Mesodermal cell (in vitro differentiated cells): ENCODE measurements around the gene GSN. TPM values are rescaled to one million over a fixed set of nuclear protein-coding genes. Genes with fewer than 3 reads are reported as not detected.

Source experiments
- H3K27ac ChIP-seq: 2 replicates; pipeline ENCODE4 v1.7.0; 2013; ENCODE audit warnings: mild to moderate bottlenecking, low read depth, low read length, moderate library complexity; ENCODE audit not compliant: severe bottlenecking
- H3K36me3 ChIP-seq: 2 replicates; pipeline ENCODE4 v1.7.1; 2013; ENCODE audit warnings: mild to moderate bottlenecking, low read length, moderate library complexity; ENCODE audit not compliant: control insufficient read depth, insufficient read depth
- H3K4me1 ChIP-seq: one replicate; pipeline ENCODE4 v1.7.1; 2013; ENCODE audit warnings: mild to moderate bottlenecking, low read length; ENCODE audit not compliant: insufficient read depth, control insufficient read depth, poor library complexity, severe bottlenecking
- H3K4me3 ChIP-seq: 2 replicates; pipeline ENCODE4 v1.7.0; 2013; ENCODE audit warnings: low read length, control low read depth, mild to moderate bottlenecking; ENCODE audit not compliant: insufficient read depth, poor library complexity, severe bottlenecking; ENCODE audit errors: extremely low read depth
- H3K9me3 ChIP-seq: 2 replicates; pipeline ENCODE4 v1.7.1; 2013; ENCODE audit warnings: mild to moderate bottlenecking, low read length, moderate library complexity; ENCODE audit not compliant: control insufficient read depth
- WGBS, 2 experiments: methylation state at CpG; one replicate each; pipeline ENCODE4 v1.1.5; 2013; ENCODE audit warnings: missing lambda C conversion rate in 2 of 2; ENCODE audit not compliant: insufficient coverage in 2 of 2; 5-methylcytosine and 5-hydroxymethylcytosine counted together
- polyA plus RNA-seq, 2 experiments: library from polyadenylated mRNA; stranded (reverse); fragments of 50-300 nt; gene quantifications; one replicate each; pipeline ENCODE4 v1.2.3, GENCODE V29; 2013

Gene GSN
- polyA plus RNA-seq (2013, experiment 1 of 2), result 329 TPM
- polyA plus RNA-seq (2013, experiment 2 of 2), result 247 TPM

DNA sequence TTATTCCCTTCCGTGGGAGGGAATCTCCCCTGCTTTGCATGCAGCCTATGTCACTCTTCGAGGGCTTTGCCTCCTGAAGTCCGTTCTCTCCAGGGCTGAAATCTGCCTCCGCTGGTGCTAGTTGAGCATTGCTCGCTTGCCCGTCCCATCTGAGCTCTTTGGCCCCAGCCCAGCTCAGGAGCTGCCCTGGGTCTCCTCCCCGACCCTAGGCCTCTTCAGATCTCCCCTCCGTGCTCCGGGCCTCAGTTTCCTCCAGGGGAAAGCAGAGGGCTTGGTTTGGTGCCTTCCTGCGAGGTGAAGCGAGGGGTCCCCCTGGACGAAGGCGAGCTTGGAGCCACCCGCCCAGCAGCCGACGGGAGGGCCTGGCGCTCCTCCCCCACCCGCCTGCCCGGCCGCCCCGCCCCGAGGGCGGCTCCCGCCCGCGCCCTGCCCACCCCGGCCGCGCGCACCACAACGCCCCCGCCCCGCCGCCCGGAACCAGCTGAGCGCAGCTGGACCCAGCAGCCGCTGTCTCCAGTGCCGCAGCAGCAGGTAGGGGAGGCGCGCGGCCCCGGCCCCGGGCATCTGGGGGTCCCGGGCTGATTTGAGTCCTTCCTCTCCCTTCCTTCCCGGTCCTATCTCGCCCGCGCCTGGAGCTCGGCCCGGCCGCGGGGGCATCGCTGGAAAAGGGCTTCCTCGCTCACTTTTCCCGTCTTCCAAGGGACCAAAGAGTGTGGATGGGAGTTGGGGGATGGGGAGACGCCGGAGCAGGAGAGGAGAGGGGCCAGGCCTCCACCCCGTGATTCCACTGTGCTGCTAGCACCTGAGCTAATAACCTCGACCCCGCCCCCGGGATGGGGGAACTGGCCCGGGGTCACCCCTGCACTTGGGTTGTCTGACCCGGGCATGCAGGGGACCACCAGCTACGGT is at the start of gene GSN:
GSN (plus strand) TSS at position 474 of the 909 bp plus-strand sequence. CDS start 33,810 bp downstream, outside the sequence.
- Histone ChIP-seq H3K4me1 (peaks cover 32% of the 10 kb centered on the region), H3K9me3 (no peaks in the 10 kb centered on the region), H3K27ac (peak within 1 kb of the TSS; percentile 71), H3K36me3 (peaks cover 9% of the 10 kb centered on the region), H3K4me3 (peak within 1 kb of the TSS; percentile 72)
- 3 to 5% methylated on average over 23 to 29 of the region's 64 CpGs for WGBS, 2 experiments

DNA sequence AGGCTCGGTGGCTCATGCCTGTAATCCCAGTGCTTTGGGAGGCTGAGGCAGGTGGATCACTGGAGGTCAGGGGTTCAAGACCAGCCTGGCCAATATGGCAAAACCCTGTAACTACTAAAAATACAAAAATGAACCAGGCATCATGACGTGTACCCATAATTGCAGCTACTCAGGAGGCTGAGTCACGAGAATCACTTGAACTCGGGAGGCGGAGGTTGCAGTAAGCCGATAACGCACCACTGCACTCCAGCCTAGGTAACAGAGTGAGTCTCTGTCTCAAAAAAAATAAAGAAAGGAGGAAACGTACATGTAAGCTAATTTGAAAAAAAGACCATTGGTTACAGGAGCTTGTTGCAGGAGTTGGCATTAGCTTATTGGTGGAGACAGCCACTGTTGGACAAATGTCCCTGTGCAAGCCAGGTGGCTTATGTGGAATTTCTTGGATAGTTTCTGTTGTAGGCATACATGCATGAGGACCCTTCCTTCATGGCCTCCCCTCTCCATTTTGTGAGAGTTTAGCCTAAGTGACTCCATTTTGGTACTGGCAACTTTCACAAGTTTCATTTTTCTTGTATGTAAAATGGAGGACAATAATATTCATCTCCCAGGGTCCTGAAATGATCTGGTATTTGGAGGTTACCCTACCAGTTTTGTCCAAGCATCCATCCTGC is 49.5 kb upstream of the GSN start:
- H3K4me3 ChIP-seq, result no peak overlapping the region
- no peaks in the 10 kb centered on the region for H3K9me3 ChIP-seq
- no peaks in the 10 kb centered on the region for H3K4me1 ChIP-seq
- no peak overlapping the region for H3K27ac ChIP-seq
- no peaks in the 10 kb centered on the region for H3K36me3 ChIP-seq
- WGBS, 2 experiments, result 95 to 99% methylated on average over 8 of the region's 8 CpGs

DNA sequence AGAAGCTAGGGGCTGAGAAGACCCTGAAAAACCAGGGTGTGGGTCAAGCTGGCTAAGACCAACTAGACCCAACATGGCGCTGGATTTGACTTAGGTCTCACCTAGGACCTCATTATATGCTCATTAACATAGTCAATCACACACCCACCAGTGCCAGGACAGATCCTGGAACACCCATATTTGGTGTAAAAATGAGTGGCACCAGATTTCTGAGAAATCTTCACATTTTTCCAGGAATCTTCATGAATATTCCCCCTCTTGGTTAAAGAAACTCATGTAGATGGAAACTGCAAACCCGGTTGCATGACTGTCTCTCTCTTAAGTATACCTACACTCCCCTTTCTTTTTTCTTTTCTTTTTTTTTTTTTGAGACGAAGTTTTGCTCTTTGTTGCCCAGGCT is 48.4 kb upstream of the GSN start:
- H3K27ac ChIP-seq, result no peak overlapping the region
- WGBS, 2 experiments, result 94 to 100% methylated on average over 2 of the region's 3 CpGs
- H3K4me3 ChIP-seq, result no peak overlapping the region
- no peaks in the 10 kb centered on the region for H3K9me3 ChIP-seq
- no peaks in the 10 kb centered on the region for H3K36me3 ChIP-seq
- no peaks in the 10 kb centered on the region for H3K4me1 ChIP-seq

DNA sequence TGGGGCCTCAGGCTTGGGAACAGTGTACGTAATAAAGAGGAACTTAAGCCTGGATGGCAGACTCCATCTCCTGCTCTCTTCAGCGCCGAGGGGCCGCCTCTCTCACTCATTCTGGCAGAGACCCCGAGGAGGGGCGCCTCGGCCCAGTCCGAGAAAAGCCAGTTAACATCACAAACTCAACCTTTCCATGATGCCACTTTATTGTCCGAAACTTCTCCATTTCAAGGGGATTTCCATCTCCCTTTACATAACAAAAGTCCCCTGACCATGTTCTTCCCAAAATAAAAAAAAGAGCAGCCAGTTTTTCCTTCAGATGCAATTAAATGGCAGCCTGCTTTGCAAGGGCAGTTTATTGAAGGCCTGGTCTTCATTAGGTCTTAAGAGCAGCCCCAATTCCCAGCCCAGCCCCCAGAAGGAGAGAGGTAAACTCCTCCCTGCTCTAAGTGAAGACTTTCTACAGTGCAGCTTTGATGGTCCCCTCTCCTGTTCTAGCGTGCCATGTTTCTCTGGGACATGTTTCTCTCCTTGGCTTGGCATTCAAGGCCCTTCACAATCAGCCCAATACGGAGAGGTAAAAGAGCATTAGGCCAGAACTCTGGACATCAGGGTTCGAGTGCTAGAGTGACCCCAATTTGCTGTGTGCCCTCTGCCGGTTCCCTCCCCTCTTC is 46.8 kb upstream of the GSN start:
- no peaks in the 10 kb centered on the region for H3K4me1 ChIP-seq
- no peaks in the 10 kb centered on the region for H3K9me3 ChIP-seq
- 33 to 46% methylated on average over 10 to 11 of the region's 13 CpGs for WGBS, 2 experiments
- H3K36me3 ChIP-seq, result no peaks in the 10 kb centered on the region
- no peak overlapping the region for H3K27ac ChIP-seq
- H3K4me3 ChIP-seq, result no peak overlapping the region

DNA sequence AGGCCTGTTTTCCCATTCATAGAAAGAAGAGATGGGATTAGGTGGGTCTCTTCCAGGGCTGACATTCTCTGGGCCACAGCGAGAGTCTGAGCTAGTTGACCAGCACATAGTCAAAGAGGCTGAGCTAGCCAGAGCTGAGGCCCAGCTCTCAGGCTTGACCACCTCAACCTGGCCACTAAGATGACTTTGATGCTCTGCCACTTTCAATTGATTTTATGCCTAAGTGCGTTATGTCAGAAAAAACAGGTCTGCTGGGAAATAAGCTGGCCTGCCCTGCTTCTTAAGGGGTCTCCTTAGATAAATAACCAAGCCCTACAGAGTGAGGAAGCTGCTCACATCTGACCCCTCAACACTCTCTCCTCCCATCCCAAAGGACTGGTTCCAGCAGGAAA is 46.3 kb upstream of the GSN start:
- WGBS, 2 experiments, result 78 to 92% methylated on average over 1 to 2 of the region's 2 CpGs
- Histone ChIP-seq H3K27ac (no peak overlapping the region), H3K9me3 (no peaks in the 10 kb centered on the region), H3K36me3 (no peaks in the 10 kb centered on the region), H3K4me3 (no peak overlapping the region), H3K4me1 (no peaks in the 10 kb centered on the region)

DNA sequence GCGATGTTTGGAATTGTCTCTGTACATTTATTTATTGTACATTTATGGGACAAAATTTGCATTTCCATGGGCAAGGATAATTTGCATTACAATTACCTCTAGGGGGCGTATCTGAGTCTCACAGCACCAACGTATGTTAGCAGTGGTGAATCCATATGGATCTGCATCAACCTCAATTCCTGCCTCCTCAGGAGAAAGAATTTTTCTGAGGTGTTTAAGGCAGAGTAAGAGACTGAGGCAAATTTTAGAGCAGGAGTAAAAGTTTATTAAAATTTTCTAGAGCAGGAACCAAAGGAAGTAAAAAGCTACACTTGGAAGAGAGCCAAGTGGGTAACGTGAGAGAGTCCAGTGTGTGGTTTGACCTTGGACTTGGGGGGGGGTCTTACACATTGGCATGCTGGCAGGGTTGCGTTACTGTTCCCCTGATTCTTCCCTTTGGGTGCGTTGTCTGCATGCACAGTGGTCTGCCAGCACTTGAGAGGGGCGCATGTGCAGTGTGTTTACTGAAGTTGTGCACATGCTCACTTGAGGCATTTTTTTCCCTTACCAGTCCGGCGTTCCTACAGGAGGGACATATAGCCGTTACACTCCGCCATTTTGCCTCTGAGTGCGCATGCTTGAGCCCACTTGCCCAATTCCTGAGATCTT is 45.3 kb upstream of the GSN start:
- 77 to 80% methylated on average over 11 to 12 of the region's 12 CpGs for WGBS, 2 experiments
- Histone ChIP-seq H3K4me1 (no peaks in the 10 kb centered on the region), H3K27ac (no peak overlapping the region), H3K36me3 (no peaks in the 10 kb centered on the region), H3K9me3 (no peaks in the 10 kb centered on the region), H3K4me3 (no peak overlapping the region)

DNA sequence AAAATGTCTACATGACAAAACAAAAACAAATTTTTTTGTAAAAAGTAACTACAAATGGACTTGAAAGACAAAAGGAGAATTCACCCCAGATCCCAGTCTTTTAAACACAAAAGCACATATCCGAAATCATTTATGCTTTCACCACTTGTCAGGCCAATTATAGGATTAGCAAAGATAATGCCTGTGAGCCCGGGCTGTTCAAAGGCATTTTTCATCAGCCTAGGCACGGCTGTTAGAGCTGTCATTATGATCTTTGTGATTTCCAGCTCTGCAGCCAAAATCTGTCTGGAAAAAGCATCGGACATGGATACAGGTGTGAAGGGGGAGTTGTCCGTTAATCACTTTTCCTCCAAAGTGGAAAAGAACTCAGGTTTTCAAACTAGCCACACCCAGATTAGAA is 42.7 kb upstream of the GSN start:
- 75 to 86% methylated on average over 3 to 4 of the region's 5 CpGs for WGBS, 2 experiments
- H3K9me3 ChIP-seq, result no peaks in the 10 kb centered on the region
- no peaks in the 10 kb centered on the region for H3K36me3 ChIP-seq
- no peak overlapping the region for H3K27ac ChIP-seq
- H3K4me1 ChIP-seq, result no peaks in the 10 kb centered on the region
- no peak overlapping the region for H3K4me3 ChIP-seq

DNA sequence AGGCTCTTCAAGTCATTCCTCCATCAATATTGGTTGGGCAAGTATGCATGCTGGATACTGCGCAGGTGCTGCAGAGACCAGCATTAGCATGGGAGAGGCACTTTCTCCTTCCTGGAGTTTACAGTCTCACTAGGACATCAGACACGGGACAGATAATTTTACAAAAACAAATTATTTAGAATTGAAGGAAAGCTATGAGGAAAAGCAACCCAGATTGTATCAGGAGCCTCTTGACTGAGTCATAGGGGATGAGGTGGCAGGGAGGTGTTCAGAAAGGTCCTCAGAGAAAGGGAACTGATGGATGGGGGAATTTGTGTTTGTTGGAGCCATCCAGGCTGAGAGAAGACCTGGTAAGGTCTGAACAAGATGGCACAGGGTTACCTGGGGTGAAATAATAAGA is 41.8 kb upstream of the GSN start:
- H3K4me3 ChIP-seq, result no peak overlapping the region
- no peaks in the 10 kb centered on the region for H3K36me3 ChIP-seq
- no peaks in the 10 kb centered on the region for H3K4me1 ChIP-seq
- no peak overlapping the region for H3K27ac ChIP-seq
- no peaks in the 10 kb centered on the region for H3K9me3 ChIP-seq
- WGBS, 2 experiments, result 80% methylated on average over 1 of the region's 2 CpGs; no CpG with 5 or more reads in 1 of the 2 experiments

DNA sequence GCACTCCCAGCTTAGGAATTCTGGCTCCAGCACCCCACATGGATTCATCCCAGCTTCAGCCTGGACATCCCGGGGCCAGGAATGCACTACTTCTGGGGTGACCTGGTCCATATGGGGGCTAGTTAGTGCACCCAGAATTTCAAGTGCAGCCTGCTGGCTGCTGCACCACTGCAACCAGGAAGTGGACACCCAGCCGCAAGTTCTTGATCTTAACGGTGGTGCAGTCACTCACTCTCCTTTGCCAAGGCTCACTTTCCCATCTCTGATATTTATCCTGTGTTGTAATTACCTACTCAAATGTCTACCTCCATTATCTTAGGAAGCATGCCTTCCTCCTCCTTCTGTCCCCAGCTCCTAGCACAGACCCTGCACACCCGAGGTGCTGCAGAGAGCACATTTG is 40.1 kb upstream of the GSN start:
- H3K4me3 ChIP-seq, result no peak overlapping the region
- no peaks in the 10 kb centered on the region for H3K4me1 ChIP-seq
- no peaks in the 10 kb centered on the region for H3K36me3 ChIP-seq
- no peaks in the 10 kb centered on the region for H3K9me3 ChIP-seq
- WGBS, 2 experiments, result 83 to 96% methylated on average over 2 to 4 of the region's 4 CpGs
- H3K27ac ChIP-seq, result no peak overlapping the region

DNA sequence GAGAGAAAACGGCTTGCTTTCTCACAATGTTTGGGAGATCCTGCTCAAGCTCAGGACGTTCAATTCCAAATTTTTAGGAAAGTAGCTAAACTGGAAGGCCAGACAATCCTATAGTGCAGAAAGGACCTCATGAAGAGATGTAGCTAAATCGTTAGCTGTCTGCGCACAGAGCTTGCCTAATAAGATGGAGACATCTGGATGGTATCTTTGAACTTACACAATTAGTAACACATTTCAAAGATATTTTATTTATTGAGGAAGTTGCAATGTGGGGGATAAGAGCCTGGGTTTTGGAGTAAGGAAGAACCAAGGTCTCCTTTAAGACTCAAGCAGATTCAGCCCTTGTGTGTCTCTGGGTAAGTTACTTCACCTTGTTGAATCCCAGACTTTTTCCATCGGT is 37.7 kb upstream of the GSN start:
- H3K4me1 ChIP-seq, result peaks cover 10% of the 10 kb centered on the region
- no peak overlapping the region for H3K27ac ChIP-seq
- no peak overlapping the region for H3K4me3 ChIP-seq
- WGBS, 2 experiments, result 85 to 88% methylated on average over 2 of the region's 5 CpGs
- H3K9me3 ChIP-seq, result no peaks in the 10 kb centered on the region
- H3K36me3 ChIP-seq, result no peaks in the 10 kb centered on the region
